GM12801 (cell line): Measurements from ENCODE around the gene SERGEF.

Source experiments
- TF ChIP-seq, protein P1 (sequence below): IDR thresholded peaks from one replicate; pipeline ENCODE4 v1.5.1; 2011; ENCODE audit warnings: control low read depth; ENCODE audit not compliant: insufficient read length; ENCODE audit errors: extremely low read depth

SERGEF gene

DNA sequence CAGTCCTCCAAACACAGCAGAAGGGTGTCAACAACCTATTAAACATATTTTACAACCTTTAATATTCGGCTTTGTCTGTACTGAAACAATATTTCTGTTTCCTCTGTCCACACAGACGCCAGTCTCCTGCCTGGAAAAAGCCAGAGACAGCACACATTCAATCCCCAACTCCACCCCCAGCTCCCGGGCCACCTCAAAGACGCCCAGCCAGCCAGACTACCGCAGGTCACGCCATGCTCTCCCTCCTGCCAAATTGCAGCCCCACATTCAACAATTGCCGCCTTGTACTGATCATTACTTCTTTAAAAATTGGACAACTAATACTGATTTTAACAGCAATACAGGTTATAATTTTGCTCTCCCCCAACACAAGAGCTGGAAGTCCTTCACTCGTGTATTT is 1.2 kb downstream of the SERGEF start:
- TF ChIP-seq, protein P1, sequence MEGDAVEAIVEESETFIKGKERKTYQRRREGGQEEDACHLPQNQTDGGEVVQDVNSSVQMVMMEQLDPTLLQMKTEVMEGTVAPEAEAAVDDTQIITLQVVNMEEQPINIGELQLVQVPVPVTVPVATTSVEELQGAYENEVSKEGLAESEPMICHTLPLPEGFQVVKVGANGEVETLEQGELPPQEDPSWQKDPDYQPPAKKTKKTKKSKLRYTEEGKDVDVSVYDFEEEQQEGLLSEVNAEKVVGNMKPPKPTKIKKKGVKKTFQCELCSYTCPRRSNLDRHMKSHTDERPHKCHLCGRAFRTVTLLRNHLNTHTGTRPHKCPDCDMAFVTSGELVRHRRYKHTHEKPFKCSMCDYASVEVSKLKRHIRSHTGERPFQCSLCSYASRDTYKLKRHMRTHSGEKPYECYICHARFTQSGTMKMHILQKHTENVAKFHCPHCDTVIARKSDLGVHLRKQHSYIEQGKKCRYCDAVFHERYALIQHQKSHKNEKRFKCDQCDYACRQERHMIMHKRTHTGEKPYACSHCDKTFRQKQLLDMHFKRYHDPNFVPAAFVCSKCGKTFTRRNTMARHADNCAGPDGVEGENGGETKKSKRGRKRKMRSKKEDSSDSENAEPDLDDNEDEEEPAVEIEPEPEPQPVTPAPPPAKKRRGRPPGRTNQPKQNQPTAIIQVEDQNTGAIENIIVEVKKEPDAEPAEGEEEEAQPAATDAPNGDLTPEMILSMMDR: no peak

DNA sequence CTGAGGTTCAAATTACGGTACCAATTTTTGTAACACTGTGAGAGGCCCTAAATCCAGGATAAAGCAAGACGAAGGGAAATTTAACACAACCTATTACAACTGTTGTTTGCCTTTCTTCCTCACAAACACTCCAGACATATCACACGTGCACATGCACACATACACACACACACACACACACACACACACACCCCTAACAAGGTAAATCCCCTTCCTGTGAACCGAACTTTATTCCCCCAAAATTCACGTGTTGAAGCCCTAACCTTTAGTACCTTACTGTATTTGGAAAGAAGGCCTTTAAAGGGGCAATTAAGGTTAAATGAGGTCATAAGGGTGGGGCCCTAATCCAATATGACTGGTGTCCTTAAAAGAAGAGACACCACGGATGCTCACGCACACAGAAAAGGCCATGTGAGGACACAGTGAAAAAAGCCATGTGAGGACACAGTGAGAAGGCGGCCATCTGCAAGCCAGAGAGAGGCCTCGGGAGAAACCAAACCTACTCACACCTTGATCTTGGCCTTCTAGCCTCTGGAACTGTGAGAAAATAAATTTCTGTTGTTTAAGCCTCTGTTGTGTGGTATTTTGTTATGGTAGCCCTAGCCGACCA is 1.8 kb downstream of the SERGEF start:
- TF ChIP-seq, protein P1: no peak

GRCh38 chr11:18010121-18010670 is 2.7 kb downstream of the SERGEF start:
- TF ChIP-seq, protein P1: no peak

GRCh38 chr11:18005376-18006129 is 7.3 kb downstream of the SERGEF start:
- TF ChIP-seq, protein P1: no peak

DNA sequence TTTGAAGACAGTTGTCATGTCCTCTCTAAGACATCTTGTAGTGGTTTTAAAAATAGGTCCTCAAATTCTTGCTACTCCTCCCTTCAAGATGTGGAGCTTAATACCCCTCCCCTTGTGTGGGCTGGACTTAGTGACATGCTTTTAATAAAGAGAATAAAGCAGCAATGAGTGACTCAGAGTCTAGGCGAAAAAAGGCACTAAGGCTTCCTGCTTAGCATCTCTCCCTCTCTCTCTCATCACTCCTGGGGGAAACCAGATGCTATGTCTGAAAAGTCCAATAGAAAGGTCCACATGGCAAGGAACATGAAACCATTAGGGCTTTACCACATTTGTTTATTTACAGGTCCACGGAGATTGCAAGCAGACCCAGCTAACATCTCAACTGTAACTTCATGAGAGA is 11.7 kb downstream of the SERGEF start:
- TF ChIP-seq, protein P1: no peak

DNA sequence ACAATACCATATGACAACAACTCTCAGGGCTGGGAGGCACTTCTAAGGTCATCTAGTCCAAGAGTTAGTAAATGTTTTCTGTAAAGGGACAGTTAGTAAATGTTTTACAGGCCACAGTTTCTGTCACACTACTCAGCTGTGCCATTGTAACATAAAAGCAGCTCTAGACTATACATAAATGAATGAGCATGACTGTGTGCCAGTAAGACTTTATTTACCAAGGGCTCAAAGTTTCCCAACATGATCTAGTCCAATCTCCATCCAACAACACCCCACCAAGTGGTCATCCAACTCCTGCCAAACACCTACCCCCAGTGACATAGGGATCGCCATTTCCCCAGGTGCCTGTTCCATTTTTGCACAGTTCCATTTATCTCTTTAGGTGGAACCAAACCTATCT is 12.1 kb downstream of the SERGEF start:
- TF ChIP-seq, protein P1: no peak

DNA sequence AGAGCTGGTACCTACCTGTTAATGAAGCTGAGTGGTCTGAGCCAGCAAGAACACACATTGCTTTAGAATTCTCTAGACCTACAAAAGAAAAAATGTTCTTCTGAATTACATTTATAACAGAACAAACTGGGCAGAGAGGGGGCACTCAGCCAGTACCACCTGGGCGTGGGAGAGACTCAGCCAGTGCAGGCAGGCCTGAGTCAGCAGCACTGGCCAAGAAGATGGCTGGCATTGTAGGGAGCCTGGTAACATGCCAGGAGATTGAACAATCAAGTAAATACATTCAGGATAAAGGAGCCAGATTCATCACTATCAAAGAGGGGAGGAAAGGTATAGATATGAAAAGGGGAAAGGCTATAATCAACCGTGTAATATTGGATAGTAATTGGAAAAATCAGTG is 19.9 kb downstream of the SERGEF start:
- TF ChIP-seq, protein P1: no peak
